Stomach (tissue), 4 donors: ENCODE measurements around the gene TXLNG.
"Not testable (repeated sequence)": the region's sequence is repeated elsewhere in the genome, so short reads cannot be mapped to it uniquely, and the experiment has no call there.

ENCODE experiments used
- CTCF ChIP-seq, 7 experiments: fragments of 450-650 bp in 4 of 7; fragments of 200-600 bp in 3 of 7; sonication (generic) in 3 of 7; IDR thresholded peaks; one replicate each; pipeline ENCODE4 v1.5.1; 2016 to 2019; ENCODE audit warnings: antibody characterized with exemption in 7 of 7, control low read depth in 2 of 7, mild to moderate bottlenecking in 1 of 7
- EP300 ChIP-seq: sonication (generic); formaldehyde crosslinking; IDR thresholded peaks from one replicate; pipeline ENCODE4 v1.6.1; 2017; ENCODE audit warnings: antibody characterized with exemption
- POLR2A ChIP-seq, 4 donors: fragments of 450-650 bp; IDR thresholded peaks; one replicate each; pipeline ENCODE4 v1.6.1; 2016; ENCODE audit warnings: antibody characterized with exemption in 4 of 4, control low read depth in 2 of 4, mild to moderate bottlenecking in 1 of 4, moderate library complexity in 1 of 4
- POLR2AphosphoS5 ChIP-seq, 3 donors: sonication (generic); formaldehyde crosslinking; IDR thresholded peaks; one replicate each; pipeline ENCODE4 v1.6.1; 2016; ENCODE audit warnings: antibody characterized with exemption in 3 of 3

GRCh38 chrX:16779815-16780214 is 6.5 kb upstream of the TXLNG start:
- TF ChIP-seq CTCF (IDR thresholded peaks at IDR 0.05); POLR2A (IDR thresholded peaks at IDR 0.05); POLR2AphosphoS5 (IDR thresholded peaks at IDR 0.05); EP300: not testable (repeated sequence)
